Activated T-cell treated with anti-CD3 and anti-CD28 coated beads for 4 hours (primary cell): ENCODE data around the gene PLP2.

Source experiments
- DNase-seq: peaks from one replicate; pipeline ENCODE4 v3.0.0-alpha.2; 2020

The PLP2 gene

GRCh38 chrX:49187526-49187925 is 15.8 kb downstream of the PLP2 start:
- DNase-seq = no peak

- DNase-seq = no peak
Measured at GRCh38 chrX:49188468-49189076, 16.9 kb downstream of the PLP2 start.

GRCh38 chrX:49189606-49190005 is 17.9 kb downstream of the PLP2 start:
- DNase-seq = no peak

- DNase-seq = peak; percentile 62
Measured at GRCh38 chrX:49190821-49191573, 19.3 kb downstream of the PLP2 start.

GRCh38 chrX:49191574-49192011 is 19.9 kb downstream of the PLP2 start:
- DNase-seq = no peak

GRCh38 chrX:49192722-49193328 is 21.1 kb downstream of the PLP2 start:
- no peak for DNase-seq

- no peak for DNase-seq
Measured at GRCh38 chrX:49193542-49193964, 21.9 kb downstream of the PLP2 start.

- no peak for DNase-seq
Measured at GRCh38 chrX:49197543-49198087, 25.9 kb downstream of the PLP2 start.

GRCh38 chrX:49198540-49199314 is 27.0 kb downstream of the PLP2 start:
- no peak for DNase-seq

GRCh38 chrX:49199315-49199595 is 27.6 kb downstream of the PLP2 start:
- no peak for DNase-seq

- peak; percentile 81 for DNase-seq
Measured at GRCh38 chrX:49199906-49200771, 28.4 kb downstream of the PLP2 start, which contains the start of gene SYP. SYP (minus strand) TSS chrX:49200193; CDS start chrX:49200186, 7 bp downstream.

- no peak for DNase-seq
Measured at GRCh38 chrX:49202022-49202421, 30.3 kb downstream of the PLP2 start.

GRCh38 chrX:49203536-49203935 is 31.8 kb downstream of the PLP2 start:
- DNase-seq = no peak

GRCh38 chrX:49204017-49204416 is 32.3 kb downstream of the PLP2 start:
- DNase-seq = no peak

- no peak for DNase-seq
Measured at GRCh38 chrX:49204709-49205108, 33.0 kb downstream of the PLP2 start.

- DNase-seq = no peak
Measured at GRCh38 chrX:49205443-49205842, 33.7 kb downstream of the PLP2 start.

- no peak for DNase-seq
Measured at GRCh38 chrX:49206543-49206942, 34.8 kb downstream of the PLP2 start.

- no peak for DNase-seq
Measured at GRCh38 chrX:49208399-49208798, 36.7 kb downstream of the PLP2 start.

- no peak for DNase-seq
Measured at GRCh38 chrX:49209434-49210251, 37.9 kb downstream of the PLP2 start.

- DNase-seq = no peak
Measured at GRCh38 chrX:49210406-49210805, 38.7 kb downstream of the PLP2 start.

GRCh38 chrX:49211074-49211473 is 39.4 kb downstream of the PLP2 start:
- no peak for DNase-seq
